Thymus (tissue), 11 donors: Measurements from ENCODE around the gene IGF2R. TPM values are rescaled to one million over a fixed set of nuclear protein-coding genes. Genes with fewer than 3 reads are reported as not detected.
"Not testable (repeated sequence)": the region's sequence is repeated elsewhere in the genome, so short reads cannot be mapped to it uniquely, and the experiment has no call there.

Source experiments
- DNase-seq, 9 donors: peaks; one replicate each; pipeline ENCODE4 v3.0.0-alpha.2; 2013; ENCODE audit warnings: low spot score in 9 of 9, low read depth in 6 of 9, missing footprints in 1 of 9
- H3K27ac ChIP-seq, 2 donors: one replicate each; pipeline ENCODE4 v1.5.1; 2013; ENCODE audit warnings: control low read depth in 1 of 2, low read depth in 1 of 2, low read length in 1 of 2, mild to moderate bottlenecking in 1 of 2, moderate library complexity in 1 of 2
- H3K27me3 ChIP-seq, 2 donors: one replicate each; pipeline ENCODE4 v1.5.1; 2013; ENCODE audit warnings: low read length in 1 of 2; ENCODE audit not compliant: control insufficient read depth in 2 of 2, insufficient read depth in 1 of 2
- H3K36me3 ChIP-seq, 2 donors: one replicate each; pipeline ENCODE4 v1.5.1; 2013; ENCODE audit warnings: low read length in 1 of 2, mild to moderate bottlenecking in 1 of 2, moderate library complexity in 1 of 2; ENCODE audit not compliant: control insufficient read depth in 2 of 2, insufficient read depth in 2 of 2
- H3K4me1 ChIP-seq, 2 donors: one replicate each; pipeline ENCODE4 v1.5.1; 2013; ENCODE audit warnings: low read length in 2 of 2; ENCODE audit not compliant: control insufficient read depth in 2 of 2, insufficient read depth in 2 of 2
- H3K4me3 ChIP-seq, 2 donors: one replicate each; pipeline ENCODE4 v1.5.1; 2013; ENCODE audit warnings: low read length in 2 of 2, control low read depth in 1 of 2, mild to moderate bottlenecking in 1 of 2
- H3K9me3 ChIP-seq, 2 donors: one replicate each; pipeline ENCODE4 v1.5.1; 2013; ENCODE audit warnings: low read length in 1 of 2, mild to moderate bottlenecking in 1 of 2; ENCODE audit not compliant: control insufficient read depth in 2 of 2, insufficient read depth in 1 of 2
- WGBS: extraction: QIAGEN DNeasy Blood & Tissue Kit; methylation state at CpG from one replicate; pipeline ENCODE4 v1.1.7; 2013; 5-methylcytosine and 5-hydroxymethylcytosine counted together
- polyA plus RNA-seq: library from polyadenylated mRNA; stranded (reverse); fragments of 200-250 nt; gene quantifications from one replicate; pipeline ENCODE4 v1.2.3, GENCODE V29; 2013
- total RNA-seq: library from RNA; stranded (reverse); fragments of 120-200 nt; gene quantifications from one replicate; pipeline ENCODE4 v1.2.4, GENCODE V29; 2013
- donor health status: healthy.

The IGF2R gene
- total and polyA plus RNA-seq, 2 donors = 16.3 to 16.6 TPM

DNA sequence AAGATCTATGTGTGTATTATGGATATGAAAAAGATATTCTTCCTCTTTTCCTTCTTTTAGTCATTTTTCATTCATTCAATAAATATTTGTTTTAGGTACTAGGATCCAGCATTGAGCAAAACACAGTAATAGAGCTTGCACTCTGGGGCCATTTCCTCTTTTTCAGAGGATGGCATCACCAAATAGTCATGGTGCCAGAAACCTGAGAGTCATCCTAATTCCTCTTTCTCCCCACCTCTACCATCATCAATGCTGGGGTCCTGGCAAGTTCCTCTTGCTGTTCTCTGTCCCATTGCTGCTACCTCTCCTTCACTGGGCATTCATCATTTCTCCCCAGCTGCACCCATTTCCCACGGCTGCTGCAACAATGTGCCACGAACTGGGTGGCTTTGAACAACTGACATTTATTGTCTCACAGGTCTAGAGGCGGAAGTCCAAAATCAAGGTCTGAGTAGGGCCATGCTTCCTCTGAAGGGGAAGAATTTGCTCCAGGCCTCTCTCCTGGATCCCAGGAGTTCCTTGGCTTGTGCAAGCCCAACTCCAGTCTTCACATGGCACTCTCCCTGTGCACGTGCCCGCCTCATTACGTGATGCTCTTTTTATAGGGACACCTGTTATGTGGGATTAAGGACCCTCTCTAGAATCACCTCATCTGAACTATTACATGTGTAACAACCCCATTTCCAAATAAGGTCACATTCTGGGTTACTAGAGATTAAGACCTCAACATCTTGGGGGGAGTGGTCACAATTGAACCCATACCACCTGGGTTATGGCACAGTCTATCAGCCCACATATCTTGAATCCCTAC is 9.5 kb upstream of the IGF2R start:
- DNase-seq = no peak
- Histone ChIP-seq H3K4me1 (peaks cover 0 to 4% of the 10 kb centered on the region in 2 donors), H3K4me3 (no peak overlapping the region), H3K36me3 (no peaks in the 10 kb centered on the region), H3K27ac (peak overlapping the region in 1 of 2 donors; percentile 33), H3K9me3 (no peaks in the 10 kb centered on the region), H3K27me3 (peaks cover 0 to 2% of the 10 kb centered on the region in 2 donors)
- WGBS = over 99% methylated on average over 6 of the region's 6 CpGs

DNA sequence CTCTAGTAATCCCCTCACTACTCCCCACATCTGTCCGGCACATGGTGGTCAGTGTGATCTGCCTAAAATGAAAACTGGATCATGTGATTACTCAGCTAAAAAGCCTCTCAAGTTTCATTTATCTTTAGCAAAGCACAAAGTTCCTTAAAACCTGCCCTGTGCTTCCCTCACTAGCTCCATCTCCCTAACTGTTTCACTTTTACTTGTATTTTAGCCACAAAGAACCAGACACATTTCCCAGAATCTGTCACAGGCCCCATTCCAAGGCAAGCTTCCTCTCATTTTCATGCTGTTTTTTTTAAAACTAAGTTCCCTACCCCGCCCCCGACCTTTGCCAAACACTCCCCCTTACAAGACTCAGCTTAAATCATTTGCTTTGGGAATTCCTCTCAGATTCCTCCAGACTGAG is 8.9 kb upstream of the IGF2R start:
- Histone ChIP-seq H3K4me3 (no peak overlapping the region), H3K27ac (peak overlapping the region; percentile 21 to 33), H3K9me3 (no peaks in the 10 kb centered on the region), H3K36me3 (no peaks in the 10 kb centered on the region), H3K27me3 (peaks cover 0 to 6% of the 10 kb centered on the region in 2 donors), H3K4me1 (peaks cover 0 to 4% of the 10 kb centered on the region in 2 donors)
- no peak for DNase-seq
- 90% methylated on average over 3 of the region's 3 CpGs for WGBS

DNA sequence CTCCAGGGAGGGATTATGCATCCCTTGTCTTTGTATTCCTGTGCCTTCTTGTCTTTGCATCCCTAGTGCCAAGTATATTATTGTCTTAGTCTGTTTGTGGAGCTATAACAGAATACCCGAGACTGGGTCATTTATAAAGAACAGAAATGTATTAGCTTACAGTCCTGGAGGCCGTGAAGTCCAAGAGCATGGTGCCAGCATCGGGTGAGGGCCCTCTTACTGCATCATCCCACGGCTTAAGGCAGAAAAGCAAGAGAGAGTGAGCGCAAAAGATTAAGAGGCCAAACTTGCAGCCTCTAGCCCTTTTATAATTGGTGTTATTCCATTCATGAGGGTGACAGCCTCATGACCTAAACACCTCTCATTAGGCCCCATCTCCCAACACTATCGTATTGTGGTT is 8.4 kb upstream of the IGF2R start:
- no peak overlapping the region for H3K4me3 ChIP-seq
- H3K4me1 ChIP-seq = peaks cover 0 to 4% of the 10 kb centered on the region in 2 donors
- 94% methylated on average over 6 of the region's 6 CpGs for WGBS
- H3K27ac ChIP-seq = no peak overlapping the region
- H3K27me3 ChIP-seq = peaks cover 0 to 10% of the 10 kb centered on the region in 2 donors
- H3K9me3 ChIP-seq = no peaks in the 10 kb centered on the region
- no peak for DNase-seq
- H3K36me3 ChIP-seq = no peaks in the 10 kb centered on the region

- WGBS = 90% methylated on average over 2 of the region's 2 CpGs
Observed at GRCh38 chr6:159961528-159961927, 7.4 kb upstream of the IGF2R start.

DNA sequence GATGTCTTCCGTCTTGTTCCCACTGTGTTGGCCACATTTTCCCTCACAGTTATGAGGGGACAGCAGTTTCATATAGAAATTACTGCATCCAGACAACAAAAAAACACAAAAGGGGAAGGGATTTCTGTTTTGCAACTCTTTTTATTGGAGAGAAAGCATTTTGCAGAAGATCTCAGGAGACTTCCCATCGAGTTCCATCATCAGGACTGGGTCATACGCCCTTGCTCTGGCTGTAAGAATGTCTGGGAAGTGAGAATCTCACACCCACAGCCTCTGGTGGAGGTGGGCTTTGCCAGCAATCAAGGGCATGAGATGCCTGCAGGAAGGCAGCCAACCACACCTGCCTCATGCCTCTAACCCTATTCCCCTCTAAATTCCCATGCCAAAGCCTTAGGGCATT is 5.8 kb upstream of the IGF2R start:
- 84% methylated on average over 3 of the region's 3 CpGs for WGBS
- DNase-seq = no peak
- Histone ChIP-seq H3K27ac (no peak overlapping the region), H3K36me3 (no peaks in the 10 kb centered on the region), H3K4me3 (no peak overlapping the region), H3K27me3 (peaks cover 0 to 12% of the 10 kb centered on the region in 2 donors), H3K4me1 (peaks cover 0 to 4% of the 10 kb centered on the region in 2 donors), H3K9me3 (no peaks in the 10 kb centered on the region)

More at GRCh38 chr6:159961528-159961927, 7.4 kb upstream of the IGF2R start:
- no peaks in the 10 kb centered on the region for H3K9me3 ChIP-seq
- DNase-seq = no peak
- peaks cover 0 to 4% of the 10 kb centered on the region in 2 donors for H3K4me1 ChIP-seq
- H3K27ac ChIP-seq = no peak overlapping the region
- H3K27me3 ChIP-seq = peaks cover 0 to 12% of the 10 kb centered on the region in 2 donors
- no peak overlapping the region for H3K4me3 ChIP-seq
- H3K36me3 ChIP-seq = no peaks in the 10 kb centered on the region

DNA sequence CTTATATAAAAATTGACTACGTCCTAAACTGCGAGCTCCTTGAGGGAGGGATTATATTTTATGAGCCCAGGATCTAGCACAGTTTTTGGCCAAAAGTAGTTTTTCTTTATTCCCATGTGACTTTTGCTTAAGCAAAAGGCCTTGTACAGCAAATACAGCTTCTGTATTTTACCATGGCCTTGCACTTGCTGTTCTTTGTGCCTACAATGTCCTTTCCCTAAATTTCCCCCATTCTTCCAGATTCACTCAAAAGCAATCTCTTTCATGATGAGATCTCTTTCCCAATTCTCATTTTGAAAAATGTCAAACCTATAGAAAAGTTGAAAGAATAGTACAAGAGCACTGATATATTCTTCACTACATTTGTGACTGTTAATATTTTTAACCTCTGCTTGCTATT is 4.8 kb upstream of the IGF2R start:
- 97% methylated on average over 2 of the region's 2 CpGs for WGBS

DNA sequence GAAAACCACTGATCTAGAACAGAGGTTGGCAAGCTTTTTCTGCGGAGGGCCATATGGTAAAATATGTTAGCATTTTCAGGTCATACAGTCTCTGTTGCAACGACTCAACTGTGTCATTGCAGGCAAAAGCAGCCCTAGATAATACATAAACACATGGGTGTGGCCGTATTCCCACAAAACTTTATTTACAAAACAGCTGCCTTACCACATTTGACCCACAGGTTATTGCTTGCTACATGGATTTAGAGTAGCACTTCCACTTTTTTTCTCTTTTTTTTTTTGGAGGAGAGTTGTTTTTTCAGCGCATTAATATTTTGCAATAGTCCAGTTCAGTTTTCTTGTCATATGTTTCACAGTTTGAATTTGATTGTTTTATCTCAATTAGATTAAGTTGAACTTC is 2.5 kb upstream of the IGF2R start:
- no peak overlapping the region for H3K27ac ChIP-seq
- DNase-seq = no peak
- 82% methylated on average over 4 of the region's 4 CpGs for WGBS
- H3K36me3 ChIP-seq = no peaks in the 10 kb centered on the region
- H3K4me1 ChIP-seq = peaks cover 11 to 17% of the 10 kb centered on the region in 2 donors
- no peak overlapping the region for H3K4me3 ChIP-seq
- no peaks in the 10 kb centered on the region for H3K9me3 ChIP-seq
- H3K27me3 ChIP-seq = peaks cover 0 to 12% of the 10 kb centered on the region in 2 donors

More for the DNA sequence above, 4.8 kb upstream of the IGF2R start:
- peaks cover 2 to 9% of the 10 kb centered on the region in 2 donors for H3K4me1 ChIP-seq
- H3K27ac ChIP-seq = no peak overlapping the region
- H3K4me3 ChIP-seq = no peak overlapping the region
- no peak for DNase-seq
- H3K27me3 ChIP-seq = peaks cover 0 to 12% of the 10 kb centered on the region in 2 donors
- no peaks in the 10 kb centered on the region for H3K36me3 ChIP-seq
- no peaks in the 10 kb centered on the region for H3K9me3 ChIP-seq

DNA sequence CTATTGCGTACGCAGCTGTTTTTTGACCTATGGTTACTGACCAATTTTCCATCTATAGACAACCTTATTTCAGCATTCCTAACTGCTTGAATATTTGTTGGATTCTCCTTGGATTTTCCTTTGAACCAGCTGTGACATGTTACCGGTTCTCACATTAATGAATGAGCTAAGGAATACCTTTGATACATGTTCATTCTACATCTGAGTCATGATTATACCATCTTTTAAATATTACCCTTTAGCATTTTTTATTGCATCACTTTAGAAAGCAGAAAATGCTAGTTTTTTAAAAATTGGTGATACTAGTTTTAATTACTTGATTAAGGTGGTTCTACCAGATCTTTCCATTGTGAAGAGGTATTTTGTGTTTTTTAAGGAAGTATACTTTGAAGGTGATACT is 1.9 kb upstream of the IGF2R start:
- Histone ChIP-seq H3K9me3 (no peaks in the 10 kb centered on the region), H3K4me3 (no peak overlapping the region), H3K36me3 (no peaks in the 10 kb centered on the region), H3K27ac (no peak overlapping the region), H3K27me3 (peaks cover 0 to 12% of the 10 kb centered on the region in 2 donors), H3K4me1 (peaks cover 16 to 19% of the 10 kb centered on the region in 2 donors)
- 82% methylated on average over 3 of the region's 3 CpGs for WGBS
- no peak for DNase-seq

DNA sequence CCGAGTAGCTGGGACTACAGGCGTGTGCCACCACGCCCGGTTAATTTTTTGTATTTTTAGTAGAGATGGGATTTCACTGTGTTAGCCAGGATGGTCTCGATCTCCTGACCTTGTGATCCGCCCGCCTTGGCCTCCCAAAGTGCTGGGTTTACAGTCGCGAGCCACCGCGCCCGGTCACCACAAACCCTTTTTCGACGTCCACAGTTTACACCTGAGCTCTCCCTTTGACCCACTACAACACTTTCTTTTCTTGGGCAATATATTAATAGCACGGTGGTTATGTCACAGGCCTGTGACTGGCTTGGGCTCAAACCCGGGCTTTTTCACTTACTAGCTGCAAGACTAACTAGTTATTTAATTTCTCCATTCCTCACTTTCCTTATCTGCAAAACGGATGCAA is 1.3 kb upstream of the IGF2R start:
- H3K27me3 ChIP-seq = peaks cover 0 to 12% of the 10 kb centered on the region in 2 donors
- H3K27ac ChIP-seq, H3K9me3 ChIP-seq, DNase-seq, H3K36me3 ChIP-seq, H3K4me3 ChIP-seq: not testable (repeated sequence)
- peaks cover 19 to 24% of the 10 kb centered on the region in 2 donors for H3K4me1 ChIP-seq
- 93% methylated on average over 17 of the region's 17 CpGs for WGBS
